ENCODE measurements around the gene TRIM24. TPM values are rescaled to one million over a fixed set of nuclear protein-coding genes. Genes with fewer than 3 reads are reported as not detected.

TRIM24 gene
- total and polyA plus RNA-seq, 2 of the 13 experiments (the other 11 are each of a cell fraction or from before 2014, with no cell fraction given) = 100 to 106 TPM

- TF ChIP-seq TERF1 (CRISPR knock-in tag; IDR thresholded peaks at IDR 0.05) = no peak
- TF ChIP-seq ZGPAT (CRISPR knock-in tag; IDR thresholded peaks at IDR 0.05) = no peak
- no peak for TF ChIP-seq ZBTB43 (CRISPR knock-in tag; conservative IDR thresholded peaks at IDR 0.05)
- no peak for TF ChIP-seq PAF1 (CRISPR knock-in tag; IDR thresholded peaks at IDR 0.05)
- no peak for TF ChIP-seq ZNF335 (CRISPR knock-in tag; IDR thresholded peaks at IDR 0.05)
- TF ChIP-seq ZMYM2 (CRISPR knock-in tag; IDR thresholded peaks at IDR 0.05) = no peak
- no peak for TF ChIP-seq NONO (IDR thresholded peaks at IDR 0.05)
- no peak; the same call in 1 of the 2 replicates for TF ChIP-seq NONO (CRISPR knock-in tag; conservative IDR thresholded peaks at IDR 0.05)
- no peak for TF ChIP-seq ZNF367 (CRISPR knock-in tag; IDR thresholded peaks at IDR 0.05; ENCODE audit: borderline replicate concordance)
- no peak for TF ChIP-seq PCBP2 (optimal IDR thresholded peaks at IDR 0.05; ENCODE audit: low read depth, low read length, poor library complexity, severe bottlenecking)
- TF ChIP-seq RCOR2 (CRISPR knock-in tag; IDR thresholded peaks at IDR 0.05) = no peak
- no peak for TF ChIP-seq ZNF207 (IDR thresholded peaks at IDR 0.05; ENCODE audit: borderline replicate concordance)
- no peak for TF ChIP-seq CEBPZ (IDR thresholded peaks at IDR 0.05; ENCODE audit: low read length)
- TF ChIP-seq E2F5 (CRISPR knock-in tag; conservative IDR thresholded peaks at IDR 0.05) = no peak
- no peak for TF ChIP-seq ZNF883 (CRISPR knock-in tag; IDR thresholded peaks at IDR 0.05; ENCODE audit: not compliant biosample characterization)
- no peak for TF ChIP-seq ARHGAP35 (CRISPR knock-in tag; IDR thresholded peaks at IDR 0.05; ENCODE audit: borderline replicate concordance)
- no peak for TF ChIP-seq ZNF772 (CRISPR knock-in tag; IDR thresholded peaks at IDR 0.05)
- no peak for TF ChIP-seq JUN (CRISPR knock-in tag; IDR thresholded peaks at IDR 0.05)
- TF ChIP-seq POLR2A (IDR thresholded peaks at IDR 0.05; ENCODE audit: insufficient read depth in 1 of 2, low read depth in 2 of 2, low read length in 2 of 2) = peak in 1 of 2 experiments; percentile 32; a peak in 1 of 4 replicates
- no peak for TF ChIP-seq ATM (IDR thresholded peaks at IDR 0.05; ENCODE audit: borderline replicate concordance)
- no peak for TF ChIP-seq HNRNPL (IDR thresholded peaks at IDR 0.05; ENCODE audit: low read depth, low read length)
- 0 out of 2 replicates have a peak, but pooled peaks have one; percentile 14 for TF ChIP-seq POLR2G (IDR thresholded peaks at IDR 0.05; ENCODE audit: low read depth, low read length)
- TF ChIP-seq ZNF256 (CRISPR knock-in tag; conservative IDR thresholded peaks at IDR 0.05) = no peak
These were observed 52.2 kb downstream of the TRIM24 start (continued) for GRCh38 chr7:138512092-138512858.
